ENCODE measurements around the gene TOR1AIP2.
"Not testable (repeated sequence)": the region's sequence is repeated elsewhere in the genome, so short reads cannot be mapped to it uniquely, and the experiment has no call there.

TOR1AIP2 gene

DNA sequence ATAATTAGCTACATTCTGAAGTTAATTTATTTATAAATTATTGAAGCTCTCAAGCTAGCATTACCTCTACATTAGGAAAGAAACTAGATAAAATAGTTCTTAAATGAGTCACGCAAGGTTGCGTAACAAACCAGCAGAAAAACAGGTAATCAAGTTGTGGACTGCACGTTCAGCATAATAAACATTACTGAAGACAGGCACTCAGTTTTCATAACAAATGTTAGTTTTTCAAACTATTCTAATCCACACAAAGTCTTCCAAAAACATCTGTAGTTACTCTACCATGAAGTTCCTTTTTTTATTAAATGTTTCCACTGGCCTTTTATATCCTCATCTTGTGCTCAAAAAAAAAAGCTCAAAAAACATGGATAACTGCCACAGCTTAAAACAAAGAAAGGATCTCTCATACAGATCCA, 1.3 kb downstream of the TOR1AIP2 start:
- no peak for FAIRE-seq
- no peak for DNase-seq (ENCODE audit: insufficient read length, low spot score)

DNA sequence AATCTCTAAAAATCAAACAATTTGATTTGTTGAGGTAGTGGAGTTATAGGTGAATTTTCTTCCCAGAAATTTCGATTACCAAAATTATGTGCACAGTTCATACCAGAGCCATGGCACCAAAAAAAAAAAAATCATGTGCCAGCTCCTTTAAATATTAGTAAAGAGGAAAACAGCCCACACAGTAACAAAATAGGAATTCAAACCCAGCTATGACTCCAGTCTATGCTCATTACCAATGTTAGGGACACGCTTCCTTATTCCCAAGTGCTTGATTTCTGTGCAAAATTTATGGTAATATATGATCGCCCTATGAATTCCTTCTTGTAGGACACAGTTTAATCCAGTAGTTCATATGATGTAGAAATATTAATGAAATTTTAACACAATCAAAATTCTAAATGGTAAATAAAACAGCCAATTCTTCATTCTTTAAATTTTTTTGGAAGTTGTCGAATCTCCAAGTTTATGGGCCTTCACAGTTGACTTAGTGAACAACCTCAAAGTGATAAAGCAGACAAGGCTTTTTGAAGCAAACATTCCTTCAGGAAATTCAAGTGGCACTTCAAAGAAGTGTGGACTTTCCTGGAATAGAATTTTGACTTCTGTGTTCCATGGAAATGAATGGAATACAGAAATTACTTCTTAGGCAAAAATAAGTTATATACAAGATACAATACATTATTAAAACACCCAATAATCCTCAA, 1.9 kb downstream of the TOR1AIP2 start:
- no peak for DNase-seq (ENCODE audit: insufficient read length, low spot score)
- FAIRE-seq, result no peak

DNA sequence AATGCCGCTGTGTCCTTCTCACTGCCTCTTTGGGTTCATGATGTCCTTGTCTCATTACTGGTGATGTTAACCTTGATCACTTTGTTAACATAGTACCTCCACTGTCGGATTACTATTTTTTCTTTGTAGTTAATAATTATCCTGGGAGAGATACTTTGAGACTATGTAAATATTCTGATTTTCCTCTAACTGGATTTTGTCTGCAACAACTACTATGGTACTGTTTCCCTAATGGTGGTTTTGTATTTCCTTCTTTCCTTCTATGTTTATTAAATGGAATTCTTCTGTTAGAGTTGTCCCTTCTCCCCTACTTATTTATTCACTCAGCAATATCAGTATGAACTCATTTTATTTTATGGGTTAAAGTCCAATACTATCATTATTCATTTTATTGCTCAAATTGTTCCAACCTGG, 4.2 kb downstream of the TOR1AIP2 start:
- DNase-seq (ENCODE audit: insufficient read length, low spot score) (no peak), FAIRE-seq (no peak)

DNA sequence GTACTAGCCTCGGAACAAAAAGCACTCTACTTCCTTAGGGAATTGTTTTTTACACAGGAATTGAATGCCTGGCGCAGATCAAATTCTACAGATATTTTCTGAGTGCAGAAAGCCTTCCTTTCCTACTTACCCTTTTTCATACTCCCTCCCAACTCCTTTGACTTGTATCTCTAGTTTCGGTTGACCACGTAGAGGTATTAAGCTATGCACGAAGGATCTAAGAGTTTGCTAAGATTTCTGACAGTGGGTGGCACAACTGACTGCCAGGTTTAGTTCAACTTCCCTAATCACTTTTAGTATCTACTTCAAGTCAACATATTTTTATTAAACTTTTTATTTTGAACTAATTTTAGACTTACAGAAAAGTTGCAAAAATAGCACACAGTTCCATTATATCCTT, 5.0 kb downstream of the TOR1AIP2 start:
- DNase-seq (ENCODE audit: insufficient read length, low spot score), result no peak
- no peak for FAIRE-seq

DNA sequence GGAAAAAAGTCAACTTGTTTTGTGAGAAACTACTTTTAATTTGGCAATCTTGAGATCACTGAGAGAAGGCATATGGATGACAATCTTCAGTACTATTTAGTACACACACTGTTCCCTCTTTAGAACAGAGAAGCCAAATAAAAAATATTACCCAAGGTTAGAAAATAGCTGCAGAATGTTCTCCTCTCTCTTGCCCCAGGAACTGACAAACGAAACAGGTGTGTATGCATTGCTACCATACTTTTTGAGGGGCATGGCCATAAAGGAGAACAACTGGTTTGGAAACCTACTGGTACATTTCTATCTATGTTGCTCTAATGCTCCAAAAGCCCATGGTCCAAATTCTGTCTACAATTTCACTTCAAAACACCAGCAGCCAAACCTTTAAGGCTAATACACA, 5.7 kb downstream of the TOR1AIP2 start:
- no peak for FAIRE-seq
- DNase-seq (ENCODE audit: insufficient read length, low spot score), result no peak

DNA sequence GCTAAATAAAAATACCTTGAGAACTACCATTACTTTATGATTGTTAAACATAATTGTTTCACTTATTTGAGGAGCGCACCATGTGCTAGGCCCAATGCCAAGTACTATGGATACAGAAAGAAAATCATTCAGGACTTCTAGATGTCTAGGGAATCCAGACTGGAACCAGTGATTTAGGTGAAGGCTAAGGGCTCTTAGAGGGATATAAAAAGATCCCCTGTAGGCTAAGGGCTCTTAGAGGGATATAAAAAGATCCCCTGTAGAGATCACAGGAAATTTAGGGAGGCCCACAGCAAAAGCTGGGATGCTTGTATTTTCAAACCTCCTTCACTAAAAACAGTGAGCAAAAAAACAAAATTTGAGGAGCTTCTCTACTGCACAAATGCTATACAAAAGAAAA, 6.7 kb downstream of the TOR1AIP2 start:
- DNase-seq (ENCODE audit: insufficient read length, low spot score) (no peak), FAIRE-seq (no peak)

DNA sequence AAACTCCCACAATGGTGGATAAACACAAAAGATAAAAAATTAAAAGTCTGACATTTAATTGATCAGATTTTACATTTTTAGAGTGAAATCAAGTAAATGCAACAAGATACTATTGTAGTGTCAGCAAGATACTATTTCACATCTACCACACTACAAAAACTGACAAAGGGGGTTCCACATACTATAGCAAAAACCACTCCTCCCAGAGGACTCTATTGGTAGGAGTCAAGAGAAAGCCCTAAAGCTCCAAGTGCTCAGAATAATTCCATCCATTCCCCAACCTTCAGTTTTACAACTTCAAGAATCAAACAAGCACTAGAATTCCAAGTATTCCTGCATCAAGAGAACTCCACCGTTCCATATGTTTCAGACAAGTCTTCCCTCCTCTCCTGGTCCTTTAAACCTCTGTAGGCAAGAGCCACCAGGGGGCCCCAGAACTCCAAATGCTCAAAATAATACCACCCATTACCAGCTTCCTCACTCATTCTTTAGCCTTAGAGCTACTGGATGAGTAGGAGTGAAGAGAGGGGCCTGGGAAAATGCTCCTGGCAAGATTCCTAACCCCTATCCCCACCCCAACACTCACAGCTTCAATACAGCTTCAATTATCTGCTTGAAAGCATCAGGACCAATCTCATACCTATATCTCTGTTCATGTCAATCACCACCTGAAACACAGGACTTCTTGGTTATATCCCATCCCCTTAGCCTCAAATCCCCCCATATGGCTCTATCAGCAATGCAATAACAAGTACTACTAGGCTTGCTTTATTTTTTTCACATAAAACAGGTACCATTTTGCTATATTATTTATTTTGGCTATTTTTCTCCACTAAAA, 9.9 kb downstream of the TOR1AIP2 start:
- peak; percentile 44 for FAIRE-seq
- DNase-seq (ENCODE audit: insufficient read length, low spot score), result no peak

DNA sequence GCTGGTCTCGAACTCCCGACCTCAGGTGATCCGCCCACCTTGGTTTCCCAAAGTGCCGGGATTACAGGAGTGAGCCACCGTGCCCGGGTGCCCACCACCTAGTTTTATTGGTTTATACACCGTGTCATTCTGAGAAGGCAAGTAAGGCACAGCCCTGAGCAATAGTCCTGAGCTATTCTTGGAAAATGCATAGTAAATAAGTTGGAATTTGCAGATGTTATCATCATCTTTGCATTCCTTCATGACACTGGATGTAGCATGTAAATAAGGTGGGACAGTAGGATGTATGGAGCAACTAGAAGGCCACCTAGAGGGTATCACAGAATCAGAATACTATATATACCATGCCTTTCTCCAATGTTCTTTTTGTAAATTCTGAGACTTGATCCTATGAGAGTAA, 11.0 kb downstream of the TOR1AIP2 start:
- FAIRE-seq (no peak), DNase-seq (ENCODE audit: insufficient read length, low spot score) (no peak)

DNA sequence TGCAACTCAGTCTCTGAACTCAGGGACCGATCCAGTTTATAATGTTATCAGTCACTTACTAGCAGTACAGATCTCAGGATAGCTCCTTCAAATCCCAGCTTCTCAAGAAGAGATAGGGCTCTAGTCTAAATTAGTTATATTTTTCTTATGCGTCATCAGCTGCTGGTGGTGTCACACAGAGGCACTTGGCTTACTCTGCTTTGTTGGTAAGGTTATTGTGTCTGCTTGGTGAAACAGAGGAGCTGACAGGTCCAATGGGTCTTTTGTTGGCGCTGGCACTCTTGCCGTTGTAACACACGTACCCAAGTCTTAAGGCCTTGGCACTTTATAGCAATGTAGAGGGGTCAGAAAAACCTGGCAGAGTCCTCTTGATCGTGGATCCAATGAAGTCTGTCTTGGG, 12.2 kb downstream of the TOR1AIP2 start:
- FAIRE-seq (no peak), DNase-seq (ENCODE audit: insufficient read length, low spot score) (no peak)

DNA sequence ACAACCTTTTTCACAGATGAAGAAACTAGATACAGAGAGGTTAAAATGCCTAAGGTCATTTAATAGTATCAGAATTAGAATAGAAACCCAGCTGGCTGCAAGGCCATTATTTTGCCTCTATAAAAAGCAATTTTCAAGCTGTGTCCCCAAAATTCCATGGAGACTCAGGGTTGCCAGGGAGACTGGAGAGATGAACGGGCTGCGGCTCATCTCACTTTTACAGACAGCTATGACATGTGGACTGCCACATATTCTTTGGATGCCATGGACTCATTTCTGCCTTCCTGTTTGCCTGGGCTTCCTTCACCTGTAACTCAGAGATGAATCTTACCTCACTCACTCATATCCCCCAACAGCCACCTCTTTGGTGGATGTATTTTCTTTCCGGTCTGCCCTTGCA, 17.0 kb downstream of the TOR1AIP2 start:
- FAIRE-seq, result no peak
- DNase-seq (ENCODE audit: insufficient read length, low spot score), result no peak

DNA sequence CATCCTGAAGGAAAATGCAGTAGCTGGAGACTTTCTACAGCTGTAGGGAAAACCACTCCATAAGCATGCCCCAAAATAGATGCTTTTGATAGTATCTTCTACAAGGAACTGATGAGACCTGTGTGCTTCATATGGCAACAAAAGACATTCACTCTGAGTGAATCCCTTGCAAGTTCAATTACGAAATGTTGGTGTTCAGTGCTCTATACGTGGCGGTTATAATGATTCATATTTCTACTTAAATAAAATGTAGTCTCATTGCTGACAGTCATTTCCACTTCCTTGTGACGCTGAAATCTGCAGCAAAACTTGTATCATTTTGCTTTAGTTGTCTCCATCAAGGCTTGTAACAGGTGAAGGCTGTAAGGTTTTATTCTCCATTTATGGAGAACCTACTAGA, 20.6 kb downstream of the TOR1AIP2 start:
- FAIRE-seq, result no peak

DNA sequence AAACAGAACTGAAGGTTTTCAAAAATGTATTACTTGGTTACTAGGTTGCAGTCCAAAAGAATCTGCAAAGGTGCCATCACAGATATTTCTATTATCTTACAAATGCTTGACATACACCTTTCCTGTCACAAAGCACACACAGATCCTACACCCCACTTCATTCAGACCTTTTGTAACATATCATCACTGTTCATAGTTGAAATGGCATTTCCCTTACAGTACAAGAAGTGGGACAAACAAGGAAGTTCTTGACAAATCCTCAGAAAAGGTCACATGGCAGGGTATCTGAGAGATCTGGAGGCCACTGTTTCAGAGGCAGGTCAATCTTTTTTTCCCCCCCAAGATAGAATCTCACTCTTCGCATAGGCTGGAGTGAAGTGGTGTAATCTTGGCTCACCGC, 21.3 kb downstream of the TOR1AIP2 start:
- DNase-seq (ENCODE audit: insufficient read length, low spot score) (no peak), FAIRE-seq (no peak)

More for the DNA sequence above, 20.6 kb downstream of the TOR1AIP2 start:
- no peak for DNase-seq (ENCODE audit: insufficient read length, low spot score)

DNA sequence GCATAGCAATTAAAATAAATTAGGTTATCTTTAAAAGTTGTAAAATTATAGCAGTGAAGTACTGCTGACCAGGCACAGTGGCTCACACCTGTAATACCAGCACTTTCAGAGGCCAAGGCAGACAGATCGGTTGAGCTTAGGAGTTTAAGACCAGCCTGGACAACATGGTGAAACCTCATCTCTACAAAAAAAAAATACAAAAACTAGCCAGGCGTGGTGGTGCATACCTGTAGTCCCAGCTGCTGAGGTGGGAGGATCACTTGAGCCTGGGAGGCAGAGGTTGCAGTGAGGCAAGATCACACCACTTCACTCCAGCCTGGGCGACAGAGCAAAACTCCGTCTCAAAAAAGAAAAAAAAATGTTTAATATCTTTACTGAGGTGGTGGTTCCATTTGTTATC, 21.8 kb downstream of the TOR1AIP2 start:
- not testable (repeated sequence) for DNase-seq (ENCODE audit: insufficient read length, low spot score); FAIRE-seq

DNA sequence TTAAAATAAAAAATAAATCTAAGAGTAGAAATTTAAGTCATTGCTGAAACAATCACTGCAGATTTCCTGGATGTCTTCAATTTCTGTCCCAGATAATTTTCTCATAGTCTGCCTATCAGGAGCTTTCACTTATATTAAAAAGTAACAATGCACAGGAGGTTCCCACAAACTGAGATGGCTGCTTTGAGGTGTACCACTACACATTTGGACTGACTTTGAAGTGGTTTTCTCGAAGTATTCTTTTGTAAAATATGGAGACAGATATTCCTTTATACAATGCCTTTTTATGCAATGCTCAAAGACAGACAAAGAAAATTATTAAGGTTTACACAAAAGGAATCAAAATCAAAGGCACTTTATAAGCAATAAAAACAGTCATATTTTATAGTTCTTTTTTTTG, 24.5 kb downstream of the TOR1AIP2 start:
- FAIRE-seq, result no peak
- no peak for DNase-seq (ENCODE audit: insufficient read length, low spot score)

DNA sequence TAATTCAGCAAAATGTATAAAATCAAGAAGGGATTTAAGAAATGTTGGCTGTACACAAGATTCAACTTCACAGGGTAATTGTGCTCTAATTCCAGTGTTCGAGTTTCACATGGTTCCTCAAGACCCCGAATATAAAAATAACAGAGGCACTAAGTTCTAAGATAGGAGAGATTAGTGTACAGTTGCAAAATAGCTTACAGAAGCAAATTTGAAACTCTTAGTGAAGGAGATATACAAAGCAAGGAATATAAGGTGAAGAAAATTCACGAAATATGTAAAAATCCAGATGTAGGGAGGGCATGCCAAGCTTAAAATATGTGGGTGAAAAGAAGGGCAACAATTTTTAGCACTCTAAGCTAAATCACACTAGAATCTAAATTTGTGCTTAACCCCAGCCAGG, 29.4 kb downstream of the TOR1AIP2 start:
- FAIRE-seq, result no peak
- DNase-seq (ENCODE audit: insufficient read length, low spot score), result no peak

DNA sequence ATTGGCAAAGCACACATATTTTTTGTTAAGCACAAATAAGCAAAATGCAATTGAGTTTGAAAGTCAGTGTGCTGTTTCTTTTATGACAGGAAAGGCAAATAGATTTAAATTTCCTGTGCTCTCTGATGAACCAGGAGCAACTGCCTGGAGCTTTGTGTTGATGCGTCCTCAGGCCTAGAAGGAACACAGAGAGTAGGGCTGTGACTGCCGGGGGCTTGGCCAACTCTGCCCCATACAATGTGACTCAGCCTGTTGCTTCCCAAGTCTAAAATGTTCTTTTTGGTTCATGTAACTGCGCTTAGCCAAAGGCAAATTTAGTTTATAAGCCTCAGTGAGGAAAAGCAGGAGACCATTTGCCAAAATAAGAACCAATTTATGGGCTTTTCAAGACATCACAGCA, 37.5 kb downstream of the TOR1AIP2 start:
- DNase-seq (ENCODE audit: insufficient read length, low spot score) (no peak), FAIRE-seq (no peak)

DNA sequence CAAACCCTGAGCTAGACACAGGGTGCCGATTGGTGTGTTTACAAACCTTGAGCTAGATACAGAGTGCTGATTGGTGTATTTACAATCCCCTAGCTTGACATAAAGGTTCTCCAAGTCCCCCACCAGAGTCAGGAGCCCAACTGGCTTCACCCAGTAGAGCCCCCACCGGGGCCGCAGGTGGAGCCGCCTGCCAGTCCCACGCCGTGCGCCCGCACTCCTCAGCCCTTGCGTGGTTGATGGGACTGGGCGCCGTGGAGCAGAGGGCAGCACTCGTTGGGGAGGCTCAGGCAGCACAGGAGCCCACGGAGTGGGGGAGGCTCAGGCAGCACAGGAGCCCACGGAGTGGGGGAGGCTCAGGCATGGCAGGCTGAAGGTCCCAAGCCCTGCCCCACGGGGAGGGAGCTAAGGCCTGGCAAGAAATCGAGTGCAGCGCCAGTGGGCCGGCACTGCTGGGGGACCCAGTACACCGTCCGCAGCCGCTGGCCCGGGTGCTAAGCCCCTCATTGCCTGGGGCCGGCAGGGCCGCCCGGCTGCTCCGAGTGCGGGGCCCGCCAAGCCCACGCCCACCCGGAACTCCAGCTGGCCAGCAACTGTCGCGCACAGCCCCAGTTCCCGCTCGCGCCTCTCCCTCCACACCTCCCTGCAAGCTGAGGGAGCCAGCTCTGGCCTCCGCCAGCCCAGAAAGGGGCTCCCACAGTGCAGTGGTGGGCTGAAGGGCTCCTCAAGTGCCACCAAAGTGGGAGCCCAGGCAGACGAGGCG, 40.7 kb downstream of the TOR1AIP2 start:
- not testable (repeated sequence) for FAIRE-seq; DNase-seq (ENCODE audit: insufficient read length, low spot score)

DNA sequence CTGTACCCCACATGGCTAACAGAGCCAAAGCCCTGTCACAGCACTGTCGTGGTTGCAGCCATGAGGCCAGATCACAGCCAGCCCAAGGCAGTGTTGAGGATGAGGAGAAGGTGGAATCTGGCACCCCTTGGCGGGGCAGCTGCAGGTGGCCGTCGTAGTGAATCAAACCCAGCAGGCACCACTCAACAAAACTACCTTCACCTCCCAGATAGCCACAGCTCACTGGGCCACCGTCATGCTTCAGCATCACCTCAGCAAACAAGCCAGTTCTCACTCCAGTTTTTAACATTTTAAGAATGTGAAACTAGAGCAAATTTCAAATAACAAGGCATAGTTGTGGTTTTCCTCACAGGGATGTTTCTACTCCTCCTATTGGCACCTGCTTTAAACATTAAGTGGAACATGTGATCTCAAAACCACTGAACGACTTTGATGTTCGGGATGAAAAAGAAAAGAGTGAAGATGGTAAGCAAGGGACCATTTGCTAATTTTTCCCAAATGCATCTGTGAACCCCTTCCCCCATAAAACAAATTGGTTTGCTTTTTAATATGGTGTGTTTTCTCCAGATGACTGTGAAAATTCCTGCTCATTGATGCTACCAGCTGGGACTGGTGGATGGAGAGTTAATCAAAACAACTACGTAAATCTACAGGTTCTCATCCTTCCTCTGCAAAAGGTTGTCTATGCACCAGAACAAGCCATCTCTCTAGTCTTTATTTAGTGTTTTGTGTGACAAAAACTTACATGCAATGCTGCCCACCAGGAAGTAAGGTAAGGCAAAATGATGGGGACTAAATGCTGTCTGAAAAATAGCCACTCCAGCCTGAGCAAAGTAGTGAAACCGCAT, 45.5 kb downstream of the TOR1AIP2 start:
- DNase-seq (ENCODE audit: insufficient read length, low spot score) (no peak), FAIRE-seq (no peak)

DNA sequence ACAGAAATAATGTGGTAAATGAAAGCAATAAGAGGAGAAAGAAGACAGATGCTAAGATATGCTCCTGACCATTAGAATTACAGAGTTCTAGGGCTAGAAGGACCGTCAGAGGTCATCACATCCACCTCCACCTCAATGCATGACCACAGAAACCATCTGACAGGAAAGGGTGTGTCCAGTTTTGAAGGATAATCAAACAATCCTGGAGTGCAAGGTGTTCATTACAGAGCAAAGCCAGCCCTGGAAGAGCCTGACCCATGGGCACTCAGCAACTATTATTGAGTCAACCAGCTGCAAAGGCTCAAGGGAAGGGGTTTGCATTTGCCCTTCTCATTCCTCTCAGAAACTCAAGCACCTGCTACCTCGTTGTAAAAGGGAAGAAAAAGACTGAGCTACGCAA, 46.4 kb downstream of the TOR1AIP2 start:
- DNase-seq (ENCODE audit: insufficient read length, low spot score), result no peak
- FAIRE-seq, result no peak

DNA sequence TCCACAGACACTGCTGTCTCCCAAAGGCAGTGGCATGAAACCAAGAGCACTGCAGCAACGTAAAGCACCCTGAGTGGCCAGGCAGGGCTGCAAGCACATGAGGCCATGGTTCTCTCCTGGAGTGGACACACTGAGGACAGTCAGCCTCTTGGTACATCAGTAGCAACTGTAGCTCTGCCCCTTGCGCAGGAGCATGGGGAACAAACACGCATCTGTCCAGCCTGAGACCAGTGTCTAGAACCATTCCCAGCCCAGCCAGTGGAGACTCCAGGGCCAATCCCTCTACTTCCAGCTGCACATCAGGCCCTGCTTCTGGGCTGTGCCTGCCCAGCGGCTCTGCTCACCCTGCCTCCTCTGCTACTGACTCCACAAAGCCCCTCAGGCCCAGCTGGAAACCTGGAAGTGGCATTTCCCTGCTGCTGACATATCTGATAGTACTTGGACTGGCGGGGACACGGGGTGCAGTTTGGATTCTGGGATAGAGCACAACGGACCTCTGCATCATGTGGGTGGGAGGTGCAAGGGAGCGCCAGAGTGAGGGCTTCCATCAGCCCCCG, 49.0 kb downstream of the TOR1AIP2 start:
- DNase-seq (ENCODE audit: insufficient read length, low spot score), result no peak
- FAIRE-seq, result no peak
